Gastroesophageal sphincter (tissue), 4 donors: ENCODE data around the gene PSPH. TPM values are rescaled to one million over a fixed set of nuclear protein-coding genes. Genes with fewer than 3 reads are reported as not detected.
"Not testable (repeated sequence)": the region's sequence is repeated elsewhere in the genome, so short reads cannot be mapped to it uniquely, and the experiment has no call there.

Experiments
- ATAC-seq: fragments of 150-250 bp; one replicate; pipeline ENCODE4 v1.9.1; 2016; ENCODE audit warnings: mild to moderate bottlenecking, moderate library complexity
- H3K27ac ChIP-seq, 4 donors: fragments of 200-600 bp; sonication (generic) in 3 of 4; 1 replicate in 3 of 4; 2 replicates in 1 of 4; pipeline ENCODE4 v1.5.1; 2016 to 2019
- H3K27me3 ChIP-seq: fragments of 200-600 bp; sonication (generic); one replicate; pipeline ENCODE4 v1.5.1; 2019
- H3K36me3 ChIP-seq, 2 donors: fragments of 200-600 bp; sonication (generic); one replicate each; pipeline ENCODE4 v1.5.1; 2019; ENCODE audit warnings: control low read depth in 1 of 2
- H3K4me1 ChIP-seq, 3 donors: fragments of 200-600 bp; sonication (generic); 1 replicate in 2 of 3; 2 replicates in 1 of 3; pipeline ENCODE4 v1.5.1; 2016 to 2019; ENCODE audit warnings: control low read depth in 2 of 3
- H3K4me3 ChIP-seq, 2 donors: fragments of 200-600 bp; sonication (generic); one replicate each; pipeline ENCODE4 v1.5.1; 2019; ENCODE audit warnings: mild to moderate bottlenecking in 1 of 2, moderate library complexity in 1 of 2
- H3K9me3 ChIP-seq, 3 donors: fragments of 200-600 bp; sonication (generic); one replicate each; pipeline ENCODE4 v1.5.1; 2017 to 2019; ENCODE audit warnings: control low read depth in 2 of 3
- EP300 ChIP-seq: sonication (generic); formaldehyde crosslinking; IDR thresholded peaks from one replicate; pipeline ENCODE4 v1.6.1; 2017; ENCODE audit warnings: antibody characterized with exemption, mild to moderate bottlenecking
- POLR2A ChIP-seq, 2 donors: fragments of 450-650 bp; IDR thresholded peaks; one replicate each; pipeline ENCODE4 v1.6.1; 2017; ENCODE audit warnings: antibody characterized with exemption in 2 of 2, mild to moderate bottlenecking in 2 of 2, moderate library complexity in 1 of 2
- POLR2AphosphoS5 ChIP-seq: sonication (generic); formaldehyde crosslinking; IDR thresholded peaks from one replicate; pipeline ENCODE4 v1.6.1; 2017; ENCODE audit warnings: antibody characterized with exemption
- WGBS, 2 donors: methylation state at CpG; one replicate each; pipeline ENCODE4 v1.1.5; 2018; ENCODE audit warnings: low coverage in 1 of 2; 5-methylcytosine and 5-hydroxymethylcytosine counted together
- total RNA-seq, 4 donors: library from RNA; depleted of rRNA; stranded (reverse); fragments of >200 nt; gene quantifications; one replicate each; pipeline ENCODE4 v1.1.0, GENCODE V29; 2016
- TF ChIP-seq, protein P1 (sequence below), 4 experiments: fragments of 200-600 bp in 2 of 4; fragments of 450-650 bp in 2 of 4; sonication (generic) in 1 of 4; IDR thresholded peaks; one replicate each; pipeline ENCODE4 v1.5.1; 2017 to 2019; ENCODE audit warnings: antibody characterized with exemption in 4 of 4, mild to moderate bottlenecking in 2 of 4, moderate library complexity in 2 of 4

Gene PSPH
- total RNA-seq, 4 donors from 2014 or later = 6.9 to 13.5 (median 8.6) TPM

DNA sequence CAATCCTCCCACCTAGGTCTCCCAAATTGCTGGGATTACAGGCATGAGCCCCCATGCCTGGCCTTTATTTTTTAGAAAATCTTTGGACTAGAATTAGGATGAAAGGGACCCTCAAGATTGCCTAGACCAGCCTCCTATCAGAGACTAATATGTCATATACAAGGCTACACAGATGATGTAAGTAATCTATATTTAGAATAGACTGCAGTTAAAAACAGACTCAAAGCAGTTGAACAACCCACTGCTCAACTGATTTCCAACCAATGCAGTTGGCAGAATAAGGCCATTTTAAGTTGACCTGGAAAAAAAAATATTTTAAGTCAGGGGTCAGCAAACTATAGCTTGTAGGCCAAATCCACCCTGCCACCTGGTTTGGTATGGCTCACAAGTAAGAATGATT is 27.7 kb downstream of the PSPH start:
- Histone ChIP-seq H3K27ac (no peak overlapping the region), H3K4me3 (no peak overlapping the region), H3K36me3 (peaks cover 0 to 29% of the 10 kb centered on the region in 2 donors), H3K27me3 (no peaks in the 10 kb centered on the region), H3K4me1 (no peaks in the 10 kb centered on the region), H3K9me3 (no peaks in the 10 kb centered on the region)
- TF ChIP-seq, protein P1, sequence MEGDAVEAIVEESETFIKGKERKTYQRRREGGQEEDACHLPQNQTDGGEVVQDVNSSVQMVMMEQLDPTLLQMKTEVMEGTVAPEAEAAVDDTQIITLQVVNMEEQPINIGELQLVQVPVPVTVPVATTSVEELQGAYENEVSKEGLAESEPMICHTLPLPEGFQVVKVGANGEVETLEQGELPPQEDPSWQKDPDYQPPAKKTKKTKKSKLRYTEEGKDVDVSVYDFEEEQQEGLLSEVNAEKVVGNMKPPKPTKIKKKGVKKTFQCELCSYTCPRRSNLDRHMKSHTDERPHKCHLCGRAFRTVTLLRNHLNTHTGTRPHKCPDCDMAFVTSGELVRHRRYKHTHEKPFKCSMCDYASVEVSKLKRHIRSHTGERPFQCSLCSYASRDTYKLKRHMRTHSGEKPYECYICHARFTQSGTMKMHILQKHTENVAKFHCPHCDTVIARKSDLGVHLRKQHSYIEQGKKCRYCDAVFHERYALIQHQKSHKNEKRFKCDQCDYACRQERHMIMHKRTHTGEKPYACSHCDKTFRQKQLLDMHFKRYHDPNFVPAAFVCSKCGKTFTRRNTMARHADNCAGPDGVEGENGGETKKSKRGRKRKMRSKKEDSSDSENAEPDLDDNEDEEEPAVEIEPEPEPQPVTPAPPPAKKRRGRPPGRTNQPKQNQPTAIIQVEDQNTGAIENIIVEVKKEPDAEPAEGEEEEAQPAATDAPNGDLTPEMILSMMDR (IDR thresholded peaks at IDR 0.05) = no peak
- TF ChIP-seq EP300 (no peak), POLR2A (IDR thresholded peaks at IDR 0.05) (no peak), POLR2AphosphoS5 (no peak)
- ATAC-seq = no peak

DNA sequence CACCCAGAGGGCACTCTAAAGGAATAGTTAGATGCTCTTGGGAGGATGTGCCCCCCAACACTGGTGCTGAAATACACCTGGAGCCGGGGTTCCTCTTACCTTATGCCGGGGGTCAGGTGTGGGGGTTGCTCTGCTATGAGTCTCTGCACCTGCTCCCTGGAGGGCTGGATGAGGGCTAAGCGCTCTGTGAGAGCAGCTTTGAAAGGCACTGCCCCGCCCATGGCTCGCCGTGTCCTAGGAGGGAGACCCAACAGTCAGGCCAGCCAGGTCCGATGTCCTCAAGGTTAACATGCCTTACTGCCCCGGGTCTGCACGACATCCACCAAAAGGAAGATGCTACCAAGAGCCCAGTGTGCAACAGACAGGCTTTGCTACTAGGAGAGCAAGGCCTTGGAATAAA is 31.7 kb downstream of the PSPH start:
- Histone ChIP-seq H3K27ac (no peak overlapping the region), H3K36me3 (peaks cover 0 to 47% of the 10 kb centered on the region in 2 donors), H3K27me3 (no peaks in the 10 kb centered on the region), H3K9me3 (no peaks in the 10 kb centered on the region), H3K4me1 (no peaks in the 10 kb centered on the region), H3K4me3 (no peak overlapping the region)
- 56 to 90% methylated on average over 3 to 9 of the region's 9 CpGs for WGBS, 2 donors
- ATAC-seq = peak; percentile 25
- TF ChIP-seq EP300 (no peak), POLR2AphosphoS5 (no peak), POLR2A (IDR thresholded peaks at IDR 0.05) (no peak)
- TF ChIP-seq, protein P1 (IDR thresholded peaks at IDR 0.05) = no peak

DNA sequence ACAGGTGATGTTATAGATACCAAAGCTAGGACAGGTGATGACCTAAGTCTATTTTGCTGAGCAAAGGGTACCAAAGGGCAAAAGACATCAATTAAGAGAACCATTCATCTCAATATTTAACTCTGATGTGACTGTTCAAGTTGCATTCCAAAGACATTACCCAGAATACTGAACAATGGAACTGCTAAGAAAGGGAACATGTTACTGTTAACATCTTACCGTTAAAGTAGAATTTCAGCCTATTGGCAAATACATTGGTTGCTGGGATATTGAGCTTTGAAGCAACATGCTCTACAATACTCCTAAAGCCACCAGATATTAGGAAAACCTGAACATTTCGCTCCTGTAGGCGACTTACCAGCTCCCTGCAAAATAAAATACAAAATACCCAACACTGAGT is 34.2 kb downstream of the PSPH start:
- not testable (repeated sequence) for H3K4me1 ChIP-seq, ATAC-seq, H3K9me3 ChIP-seq, H3K27me3 ChIP-seq, H3K4me3 ChIP-seq, H3K27ac ChIP-seq
- 93% methylated on average over 3 of the region's 3 CpGs for WGBS, 2 donors
- H3K36me3 ChIP-seq = peaks cover 0 to 64% of the 10 kb centered on the region in 2 donors

DNA sequence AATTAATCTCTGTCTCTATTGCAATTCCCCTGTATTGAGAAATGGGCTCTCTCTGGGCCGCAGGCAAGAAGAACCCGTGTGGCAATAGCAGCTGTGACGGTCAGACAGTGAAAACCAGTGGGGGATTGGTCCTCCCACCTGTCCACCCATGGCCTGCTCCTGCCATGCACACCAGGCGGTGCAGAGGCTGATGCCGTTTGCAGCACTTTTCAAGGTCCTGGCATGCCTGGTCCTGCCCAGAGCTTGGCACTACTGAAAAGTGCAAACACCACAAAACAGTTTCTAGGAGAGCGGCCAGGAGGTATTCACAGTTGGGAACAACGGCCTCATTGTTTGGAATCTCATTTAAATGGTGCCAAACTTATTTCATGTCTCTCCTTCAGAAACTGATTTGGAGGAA is 41.5 kb downstream of the PSPH start:
- H3K9me3 ChIP-seq = no peaks in the 10 kb centered on the region
- H3K27me3 ChIP-seq = no peaks in the 10 kb centered on the region
- peak; percentile 79 for ATAC-seq
- TF ChIP-seq POLR2A (IDR thresholded peaks at IDR 0.05) = no peak
- peak; percentile 26 for TF ChIP-seq POLR2AphosphoS5
- no peak overlapping the region for H3K4me3 ChIP-seq
- H3K4me1 ChIP-seq = peaks cover 0 to 24% (median 7%) of the 10 kb centered on the region in 3 donors
- H3K27ac ChIP-seq = peak overlapping the region in 3 of 4 donors; percentile 17 to 64 (median 53)
- H3K36me3 ChIP-seq = peaks cover 0 to 23% of the 10 kb centered on the region in 2 donors
- WGBS, 2 donors = 32 to 46% methylated on average over 2 to 7 of the region's 7 CpGs

DNA sequence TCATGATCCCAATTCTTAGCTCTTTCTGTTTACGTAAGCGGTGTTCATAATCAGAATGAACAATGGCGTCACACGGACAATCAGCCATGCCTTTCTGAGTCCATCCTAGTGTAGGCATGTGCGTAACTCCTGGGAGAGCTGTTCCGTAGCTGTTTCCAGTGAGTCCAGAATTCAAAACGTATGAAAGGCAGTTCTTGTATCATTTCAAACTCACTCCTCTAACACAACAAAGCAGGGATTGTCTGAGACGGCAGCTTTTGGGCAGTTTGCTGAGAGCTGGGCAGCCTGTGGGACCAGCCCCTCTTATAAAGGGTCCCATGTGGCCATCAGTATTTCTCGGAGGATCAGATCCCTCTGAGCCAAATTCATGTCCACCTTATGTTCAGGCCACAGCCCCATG is 43.4 kb downstream of the PSPH start:
- Histone ChIP-seq H3K4me1 (peaks cover 0 to 26% (median 7%) of the 10 kb centered on the region in 3 donors), H3K27me3 (no peaks in the 10 kb centered on the region), H3K9me3 (no peaks in the 10 kb centered on the region), H3K27ac (no peak overlapping the region), H3K4me3 (no peak overlapping the region), H3K36me3 (peaks cover 0 to 7% of the 10 kb centered on the region in 2 donors)
- no peak for TF ChIP-seq POLR2A (IDR thresholded peaks at IDR 0.05)
- TF ChIP-seq POLR2AphosphoS5 = no peak
- no peak for TF ChIP-seq EP300
- TF ChIP-seq, protein P1 (IDR thresholded peaks at IDR 0.05) = no peak
- no peak for ATAC-seq
- 85 to 93% methylated on average over 6 to 8 of the region's 9 CpGs for WGBS, 2 donors

DNA sequence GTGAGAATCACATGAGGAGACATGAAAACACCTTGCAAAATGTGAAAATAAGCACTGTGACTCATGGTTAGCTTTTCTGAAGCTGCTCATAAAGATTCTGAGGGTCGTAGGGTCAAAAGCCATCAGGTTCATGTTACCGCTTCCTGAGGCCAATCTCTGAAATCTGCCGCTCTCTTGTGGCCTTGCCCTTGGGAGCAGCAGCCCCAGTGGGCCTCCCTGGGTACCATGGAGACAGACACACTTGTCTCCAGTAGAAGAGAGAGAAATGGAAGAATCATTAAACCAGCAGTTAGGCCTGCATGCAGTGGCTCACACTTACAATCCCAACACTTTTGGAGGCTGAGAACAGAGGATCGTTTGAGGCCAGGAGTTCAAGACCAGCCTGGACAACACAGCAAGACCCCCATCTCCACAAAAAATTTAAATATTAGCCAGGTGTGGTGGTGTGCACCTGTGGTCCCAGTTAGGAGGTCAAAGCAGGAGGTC is 44.0 kb downstream of the PSPH start:
- peaks cover 0 to 8% of the 10 kb centered on the region in 2 donors for H3K36me3 ChIP-seq
- H3K4me3 ChIP-seq = no peak overlapping the region
- 86 to 100% methylated on average over 1 to 2 of the region's 4 CpGs for WGBS, 2 donors
- TF ChIP-seq, protein P1 (IDR thresholded peaks at IDR 0.05) = no peak
- no peak for TF ChIP-seq POLR2AphosphoS5
- TF ChIP-seq POLR2A (IDR thresholded peaks at IDR 0.05) = no peak
- no peak for TF ChIP-seq EP300
- H3K27me3 ChIP-seq = no peaks in the 10 kb centered on the region
- H3K27ac ChIP-seq = no peak overlapping the region
- no peak for ATAC-seq
- no peaks in the 10 kb centered on the region for H3K9me3 ChIP-seq
- H3K4me1 ChIP-seq = peaks cover 0 to 26% (median 7%) of the 10 kb centered on the region in 3 donors
